LNCaP clone FGC (cell line): Measurements from ENCODE around the gene ITGA8.
"Not testable (repeated sequence)": the region's sequence is repeated elsewhere in the genome, so short reads cannot be mapped to it uniquely, and the experiment has no call there.

Experiments
- DNase-seq: peaks from one replicate; pipeline ENCODE4 v3.0.0-alpha.2; 2011; ENCODE audit warnings: low read depth
- H3K4me3 ChIP-seq: 2 replicates; pipeline ENCODE4 v1.5.1; 2011; ENCODE audit warnings: mild to moderate bottlenecking, low read depth, low read length, control low read depth
- CTCF ChIP-seq: IDR thresholded peaks from 2 replicates; pipeline ENCODE4 v1.5.1; 2012; ENCODE audit warnings: mild to moderate bottlenecking; ENCODE audit not compliant: control insufficient read depth, insufficient read depth; ENCODE audit errors: extremely low read depth

ITGA8 gene

GRCh38 chr10:15588635-15589508 is 130.8 kb downstream of the ITGA8 start:
- H3K4me3 ChIP-seq, result no peak overlapping the region
- DNase-seq, result no peak
- no peak for TF ChIP-seq CTCF

- no peak overlapping the region for H3K4me3 ChIP-seq
- no peak for TF ChIP-seq CTCF
Measured at GRCh38 chr10:15588151-15588550, 131.6 kb downstream of the ITGA8 start.

DNA sequence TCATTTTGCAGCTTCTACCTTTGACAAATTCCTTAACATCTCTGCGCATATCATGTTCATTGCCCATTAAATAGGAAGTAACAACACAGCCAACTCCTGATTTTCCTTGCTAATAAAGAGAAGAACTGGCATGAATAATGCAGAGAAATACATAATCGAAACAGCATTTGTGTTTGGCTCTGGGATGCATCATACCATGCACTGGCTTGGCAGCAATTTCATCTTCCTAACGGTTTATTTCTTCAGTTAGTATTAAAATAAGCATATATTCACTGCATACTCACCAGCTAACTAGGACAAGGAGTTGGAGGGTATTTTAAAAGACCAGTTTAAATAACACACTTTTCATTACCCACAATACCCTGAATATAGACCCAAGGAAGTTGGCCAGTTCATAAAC is 132.5 kb downstream of the ITGA8 start:
- DNase-seq, result no peak
- H3K4me3 ChIP-seq, result no peak overlapping the region
- TF ChIP-seq CTCF, result no peak

More at GRCh38 chr10:15588151-15588550, 131.6 kb downstream of the ITGA8 start:
- no peak for DNase-seq

- H3K4me3 ChIP-seq, result no peak overlapping the region
- DNase-seq, result peak; percentile 26
- peak; percentile 93 for TF ChIP-seq CTCF
Measured at GRCh38 chr10:15585303-15585715, 134.4 kb downstream of the ITGA8 start.

DNA sequence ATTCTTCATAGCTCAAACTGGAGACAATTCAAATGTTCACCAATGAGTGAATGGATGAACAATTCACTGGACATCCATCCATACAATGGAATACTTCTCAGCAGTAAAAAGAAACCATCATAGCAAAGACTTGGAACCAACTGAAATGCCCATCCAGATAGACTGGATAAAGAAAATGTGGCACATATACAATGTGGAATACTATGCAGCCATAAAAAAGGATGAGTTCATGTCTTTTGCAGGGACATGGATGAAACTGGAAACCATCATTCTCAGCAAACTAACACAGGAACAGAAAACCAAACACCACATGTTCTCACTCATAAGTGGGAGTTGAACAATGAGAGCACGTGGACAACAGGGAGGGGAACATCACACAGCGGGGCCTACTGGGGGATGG is 136.8 kb downstream of the ITGA8 start:
- not testable (repeated sequence) for DNase-seq, H3K4me3 ChIP-seq

- no peak overlapping the region for H3K4me3 ChIP-seq
- TF ChIP-seq CTCF, result no peak
- DNase-seq, result no peak
Measured at GRCh38 chr10:15579605-15580004, 140.1 kb downstream of the ITGA8 start.

DNA sequence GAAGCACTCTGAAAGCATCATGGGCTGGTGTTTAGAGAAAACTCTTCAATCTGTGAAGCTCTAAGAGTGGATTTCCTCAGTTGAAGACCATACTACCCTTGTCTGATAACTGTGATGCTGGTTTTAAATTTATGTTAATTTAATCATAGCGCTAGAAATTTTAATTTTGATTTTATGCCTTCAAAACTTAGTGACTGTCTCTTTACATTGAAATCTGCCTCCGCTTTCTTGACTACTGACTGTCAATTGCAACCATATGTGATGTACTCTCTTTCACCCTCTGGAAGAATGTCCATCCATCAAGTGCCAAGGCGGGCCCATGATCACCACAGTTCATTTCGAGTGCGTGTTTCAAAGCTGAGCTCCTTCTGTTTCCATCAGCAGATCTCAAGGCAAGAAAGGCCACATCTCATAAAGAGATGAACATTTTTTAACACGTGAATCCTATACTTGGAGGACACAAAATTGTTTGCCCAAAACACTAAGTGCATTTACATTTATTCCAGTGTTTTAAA is 147.1 kb downstream of the ITGA8 start:
- no peak overlapping the region for H3K4me3 ChIP-seq
- no peak for TF ChIP-seq CTCF
- DNase-seq, result no peak
